ENCODE data around the gene PDGFB.

GRCh38 chr22:39249086-39249704 is 4.4 kb upstream of the PDGFB start:
- TF ChIP-seq POLR2A (conservative IDR thresholded peaks at IDR 0.05) (no peak), PHF8 (IDR thresholded peaks at IDR 0.05; ENCODE audit: borderline replicate concordance, low read length) (no peak), CCAR2 (IDR thresholded peaks at IDR 0.05; ENCODE audit: low read depth, low read length) (no peak), ESRRA (IDR thresholded peaks at IDR 0.05; ENCODE audit: borderline replicate concordance, low read depth) (no peak), ZKSCAN1 (IDR thresholded peaks at IDR 0.05; ENCODE audit: low read depth, low read length) (no peak), CTCF (IDR thresholded peaks at IDR 0.05 in 2 of 3, conservative IDR thresholded peaks at IDR 0.05 in 1 of 3; ENCODE audit: insufficient read depth in 2 of 3, low read depth in 1 of 3, low read length in 3 of 3) (no peak), ZNF12 (CRISPR knock-in tag; IDR thresholded peaks at IDR 0.05) (no peak), RBBP5 (IDR thresholded peaks at IDR 0.05; ENCODE audit: borderline replicate concordance, insufficient read depth, low read length, poor library complexity, severe bottlenecking) (no peak), CBFB (CRISPR knock-in tag; IDR thresholded peaks at IDR 0.05) (no peak)

Data from K562 (cell line).